G401.6 (cell line): Measurements from ENCODE around the gene CXADR.

Experiments
- FAIRE-seq: peaks from 2 replicates; lab custom pipeline; 2012; peaks lifted over from hg19 to GRCh38; lab: Jason Lieb, UNC

Gene CXADR

DNA sequence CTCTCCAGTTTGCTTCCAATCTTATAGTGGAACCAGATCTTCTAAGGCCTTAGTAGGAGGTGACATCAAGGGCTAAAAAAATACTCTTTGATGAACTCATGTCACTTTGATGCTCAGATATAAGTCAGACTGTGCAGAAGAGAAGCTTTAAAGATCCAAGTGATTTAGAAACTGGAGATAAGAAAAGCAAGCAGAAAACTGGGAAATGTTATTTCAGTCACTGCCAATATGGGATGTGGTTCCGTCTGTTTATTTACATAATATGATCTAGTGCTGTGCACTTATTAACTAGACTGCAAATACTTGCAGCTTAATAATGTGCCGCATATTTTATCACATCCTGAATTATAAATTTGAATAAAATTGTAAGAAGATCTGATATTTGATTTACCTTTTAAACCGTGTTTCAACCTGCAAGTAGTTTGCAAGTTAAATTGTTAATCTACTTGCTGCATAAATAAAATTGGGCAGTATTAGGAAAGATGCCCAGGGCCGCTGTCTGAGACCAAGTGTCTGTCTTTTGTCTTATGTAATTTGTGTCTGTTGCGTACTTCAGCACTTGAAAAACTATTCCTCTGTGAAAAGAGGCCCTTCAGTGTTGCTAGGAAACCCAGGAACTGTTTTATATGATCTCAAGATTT lies 29.6 kb downstream of the CXADR start:
- no peak for FAIRE-seq

DNA sequence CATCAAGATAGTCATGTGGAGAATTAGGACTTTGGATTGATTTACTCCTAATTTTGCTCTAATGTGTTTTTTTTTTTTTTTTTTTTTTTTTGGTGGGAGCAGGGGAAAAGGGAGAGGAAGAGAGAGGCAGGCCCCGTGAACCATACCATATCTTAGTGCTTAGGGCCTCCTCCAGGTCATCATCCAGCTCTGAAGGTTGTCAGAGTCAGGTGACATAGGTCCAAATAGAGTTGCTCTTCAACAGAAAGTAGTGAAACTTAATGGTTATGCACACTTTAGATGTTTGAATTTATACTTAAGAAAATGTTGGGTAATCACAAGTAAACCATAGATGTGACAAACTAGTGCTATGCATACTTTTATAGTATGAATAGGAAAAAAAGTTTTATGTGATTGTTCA lies 32.2 kb downstream of the CXADR start:
- FAIRE-seq = no peak

DNA sequence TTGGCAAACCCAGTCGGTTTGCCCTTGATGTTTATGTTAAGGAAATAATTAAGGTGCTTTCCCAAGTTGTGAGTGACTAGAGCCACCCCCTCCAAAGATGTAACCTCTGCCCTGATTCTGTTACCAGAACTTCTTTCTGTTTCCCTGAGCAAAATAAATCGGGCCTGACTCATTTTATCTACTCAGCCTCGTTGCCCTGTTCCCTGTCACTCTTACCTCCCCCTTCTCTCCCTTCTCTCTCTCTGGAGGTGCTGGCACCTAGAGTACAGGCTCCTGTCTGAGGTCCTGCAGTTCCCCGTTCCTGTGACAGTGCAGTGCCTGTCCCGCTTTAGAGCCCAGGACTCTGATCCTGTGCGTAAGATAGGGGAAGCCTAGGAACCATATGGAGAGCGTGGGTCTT lies 35.4 kb downstream of the CXADR start:
- FAIRE-seq = no peak

DNA sequence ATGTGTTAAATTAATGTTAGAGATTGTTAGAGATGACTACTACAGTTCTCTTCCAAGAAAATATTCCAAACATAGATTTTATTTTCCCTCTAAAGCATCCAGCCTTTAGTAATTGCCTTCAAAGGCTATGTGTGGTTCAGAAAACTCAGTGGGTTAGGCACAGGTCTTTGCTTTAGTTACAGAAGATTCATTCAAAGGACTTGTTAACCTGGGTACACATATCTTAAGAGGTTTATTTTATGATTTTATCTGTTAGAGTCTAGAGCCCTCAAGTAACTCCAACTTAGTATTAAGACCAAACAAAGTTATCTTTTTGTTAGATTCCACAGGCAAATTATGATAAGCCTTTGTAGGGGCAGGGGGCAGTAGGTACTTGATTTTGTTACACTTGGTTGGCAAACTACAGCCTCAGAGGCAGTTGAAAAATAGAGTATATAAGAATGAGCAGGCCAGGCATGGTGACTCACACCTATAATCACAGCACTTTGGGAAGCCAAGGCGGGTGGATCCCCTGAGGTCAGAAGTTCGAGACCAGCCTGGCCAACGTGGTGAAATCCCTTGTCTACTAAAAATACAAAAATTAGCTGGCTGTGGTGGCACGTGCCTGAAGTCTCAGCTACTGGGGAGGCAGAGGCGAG lies 37.9 kb downstream of the CXADR start:
- no peak for FAIRE-seq

DNA sequence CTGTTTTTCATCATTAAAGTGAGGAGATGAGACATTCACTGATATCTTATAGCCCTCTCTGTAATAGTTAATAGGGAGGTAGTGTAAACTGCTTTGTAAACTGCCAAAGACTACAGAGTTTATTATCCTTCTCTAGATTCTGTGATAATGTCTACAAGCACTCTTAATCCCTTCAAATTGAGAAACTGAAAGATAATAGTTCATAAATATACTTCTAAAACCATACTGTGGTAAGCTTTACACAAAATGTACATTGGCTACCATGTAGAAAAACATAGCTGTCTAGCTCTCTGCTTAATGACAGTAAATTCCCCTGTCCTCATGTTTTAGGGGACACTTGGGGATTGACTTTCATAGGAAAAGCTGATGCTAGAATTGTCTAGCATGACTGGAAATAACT lies 39.6 kb downstream of the CXADR start:
- no peak for FAIRE-seq

DNA sequence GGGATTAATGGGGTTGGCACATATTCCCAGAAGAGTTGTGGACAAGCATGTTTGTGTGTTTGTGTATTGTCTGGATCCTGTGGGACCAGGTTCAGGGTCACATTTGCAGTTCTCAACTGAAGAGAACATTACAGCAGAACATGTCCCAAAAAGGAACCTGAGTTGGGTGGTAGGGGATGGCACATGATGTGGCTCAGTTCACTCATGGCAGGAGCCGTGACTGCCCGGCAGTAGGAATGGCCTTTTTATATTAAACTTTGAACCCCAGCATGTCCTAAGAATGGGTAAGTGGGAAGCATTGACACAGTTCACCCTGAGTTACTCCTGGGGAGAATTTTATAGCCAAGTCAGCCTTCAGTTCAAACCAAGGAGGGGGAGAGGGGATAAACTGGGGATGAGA lies 41.3 kb downstream of the CXADR start:
- FAIRE-seq = no peak

DNA sequence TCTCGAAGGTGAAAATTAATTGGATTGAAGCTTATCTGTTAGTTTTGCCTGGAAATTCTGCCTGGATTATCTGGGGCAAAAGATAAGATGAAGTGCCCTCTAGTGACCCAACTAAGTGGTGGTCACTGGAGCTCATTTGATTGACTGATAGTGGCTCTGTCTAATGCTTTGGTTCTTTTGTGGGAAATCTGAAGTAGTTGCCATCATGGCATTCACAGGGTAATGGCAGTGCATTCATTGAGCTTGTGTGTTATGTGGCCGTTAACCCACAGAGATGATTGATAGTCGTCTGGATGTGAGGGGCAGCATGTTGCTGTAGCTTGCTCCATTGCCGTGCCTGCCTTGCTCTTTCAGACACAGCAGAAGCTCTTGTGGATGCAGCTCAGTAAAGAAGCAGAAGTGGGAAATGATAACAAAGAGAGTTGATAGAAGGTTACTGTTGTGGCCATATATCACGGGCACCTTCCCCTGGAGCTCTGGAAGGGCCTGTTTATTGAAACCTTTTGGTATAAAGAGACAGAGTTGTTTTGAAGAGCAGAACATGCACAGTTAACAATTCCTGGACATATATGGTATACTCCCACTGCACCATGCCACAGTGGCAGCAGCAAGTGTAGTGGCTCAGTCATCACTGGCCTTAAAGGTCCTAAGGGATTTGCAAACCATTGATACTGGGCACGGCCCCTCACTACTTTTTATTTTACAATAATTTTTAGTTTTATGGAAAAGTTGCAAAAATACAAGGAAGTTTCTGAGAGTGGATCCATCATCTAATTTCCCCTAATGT lies 42.0 kb downstream of the CXADR start:
- no peak for FAIRE-seq

DNA sequence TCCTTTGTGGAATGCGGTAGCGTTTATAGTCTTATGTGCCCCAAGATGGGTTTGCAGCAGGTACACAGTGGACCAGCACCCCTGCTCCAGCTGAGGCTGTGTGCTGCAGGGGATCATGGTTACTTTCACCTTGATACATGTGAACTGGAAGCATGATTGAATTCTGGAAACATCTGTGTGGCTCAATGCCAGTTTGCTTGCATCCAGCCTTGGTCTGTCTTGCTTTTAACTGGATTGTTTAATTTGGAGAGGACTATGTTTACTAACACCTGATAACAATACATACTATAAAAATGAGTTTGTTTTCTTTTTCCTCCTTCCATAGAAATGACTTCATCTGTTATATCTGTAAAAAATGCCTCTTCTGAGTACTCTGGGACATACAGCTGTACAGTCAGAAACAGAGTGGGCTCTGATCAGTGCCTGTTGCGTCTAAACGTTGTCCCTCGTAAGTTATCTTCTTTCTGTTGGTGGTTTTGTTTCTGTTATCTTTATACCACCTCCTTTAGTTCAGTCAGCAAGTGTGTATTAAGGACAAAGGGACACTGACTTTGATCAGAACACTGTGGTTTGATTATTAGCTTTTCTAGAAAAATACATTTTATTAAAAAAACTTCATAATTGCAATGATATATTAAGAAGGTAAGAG lies 47.7 kb downstream of the CXADR start:
- no peak for FAIRE-seq

DNA sequence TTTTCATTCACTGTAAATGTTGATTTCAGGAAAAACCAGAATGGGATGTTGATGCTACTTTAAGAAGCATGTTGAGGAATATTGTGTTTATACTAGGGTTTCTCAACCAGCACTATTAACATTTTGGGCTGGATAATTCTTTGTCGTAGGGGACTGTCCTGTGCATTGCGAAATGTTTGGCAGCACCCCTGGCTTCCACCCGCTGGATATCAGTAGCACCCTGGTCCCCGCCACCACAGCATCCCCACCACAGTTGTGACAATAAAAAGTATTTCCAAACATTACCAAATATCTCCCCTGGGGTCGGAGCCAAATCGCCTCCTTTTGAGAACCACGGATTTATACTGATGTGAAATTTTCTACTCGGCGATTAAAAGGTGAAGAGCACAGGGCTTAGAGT lies 57.9 kb downstream of the CXADR start:
- FAIRE-seq = no peak

DNA sequence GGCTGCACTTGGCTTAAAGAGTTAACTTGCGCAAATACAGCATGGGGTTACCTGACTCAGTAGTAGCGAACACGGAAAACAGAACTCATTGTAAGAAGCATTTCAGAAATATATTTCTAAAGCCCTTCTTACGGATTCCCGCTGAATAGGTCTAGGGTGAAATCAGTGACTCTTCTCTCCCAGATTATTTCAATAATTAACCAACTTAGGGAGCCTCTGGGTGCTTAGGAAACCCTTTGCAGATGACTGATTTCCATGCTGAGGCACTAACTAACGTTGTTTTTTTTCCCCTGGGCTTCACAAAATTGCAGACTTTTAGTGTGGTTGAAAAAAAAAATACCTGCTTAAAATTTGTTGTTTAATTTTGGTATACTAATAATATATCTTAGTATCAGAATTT lies 59.6 kb downstream of the CXADR start:
- FAIRE-seq = no peak

DNA sequence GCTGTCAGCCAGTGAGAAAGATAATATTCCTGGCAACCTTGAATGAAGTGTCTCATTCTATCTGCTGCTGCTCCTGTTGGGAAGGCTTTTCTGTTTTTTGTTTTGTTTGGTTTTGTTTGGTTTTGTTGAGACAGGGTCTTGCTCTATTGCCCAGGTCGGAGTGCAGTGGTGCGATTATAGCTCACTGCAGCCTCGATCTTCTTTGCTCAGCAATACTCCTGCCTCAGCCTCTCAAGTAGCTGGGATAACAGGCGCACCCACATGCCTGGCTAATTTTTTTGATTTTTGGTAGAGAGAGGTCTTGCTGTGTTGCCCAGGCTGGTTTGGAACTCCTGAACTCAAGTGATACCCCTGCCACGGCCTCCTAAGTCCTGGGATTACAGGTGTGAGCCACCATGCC lies 62.2 kb downstream of the CXADR start:
- FAIRE-seq = no peak

DNA sequence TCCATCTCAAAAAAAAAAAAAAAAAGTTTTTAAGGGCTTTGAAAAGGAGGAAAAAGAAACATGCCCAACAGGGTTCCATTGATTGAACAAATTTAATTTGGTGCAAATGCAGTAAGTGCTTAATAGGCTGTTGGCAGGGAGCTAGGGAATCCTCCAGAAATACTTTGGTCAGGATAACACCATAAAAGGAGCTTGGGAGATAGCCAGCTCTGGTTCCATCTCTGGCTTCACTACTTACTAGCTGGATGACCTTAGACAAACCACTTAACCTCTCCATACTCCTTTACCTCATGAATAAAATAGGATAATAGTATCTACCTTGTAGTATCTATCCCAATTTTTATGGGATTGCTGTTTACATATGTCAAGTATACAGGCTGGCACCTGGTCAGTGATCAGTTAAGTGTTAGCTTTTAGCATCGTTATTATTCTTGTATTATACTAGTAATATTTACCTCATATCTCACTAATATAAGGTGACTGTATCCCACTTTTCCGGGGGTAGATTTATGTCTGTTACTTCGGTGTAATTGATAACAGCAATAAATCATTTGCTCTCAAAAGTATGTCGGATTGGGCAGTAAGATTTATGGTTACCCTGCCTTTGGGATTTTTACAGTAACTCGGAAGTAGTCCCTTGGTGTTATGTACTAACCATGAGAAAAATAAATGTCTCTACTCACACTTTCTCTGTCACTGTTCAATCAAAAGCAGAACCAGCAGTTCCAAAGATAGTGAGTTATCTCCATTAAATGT lies 63.4 kb downstream of the CXADR start:
- no peak for FAIRE-seq

DNA sequence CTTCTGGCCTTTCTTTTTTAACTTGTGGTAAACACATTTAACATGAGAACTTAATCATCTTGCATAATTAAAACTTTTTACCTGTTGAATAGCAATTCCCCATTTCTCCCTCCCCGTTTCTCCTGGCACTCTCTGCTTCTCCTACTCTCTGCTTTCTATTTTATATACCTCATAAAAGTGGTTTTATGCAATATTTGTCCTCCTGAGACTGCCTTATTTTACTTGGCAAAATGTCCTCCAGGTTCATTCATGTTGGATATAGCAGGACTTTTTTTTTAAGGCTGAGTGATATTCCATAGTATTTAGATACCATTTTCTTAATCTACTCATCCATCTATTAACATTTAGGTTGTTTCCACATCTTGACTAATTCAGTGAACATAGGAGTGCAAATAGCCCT lies 64.9 kb downstream of the CXADR start:
- FAIRE-seq = no peak

DNA sequence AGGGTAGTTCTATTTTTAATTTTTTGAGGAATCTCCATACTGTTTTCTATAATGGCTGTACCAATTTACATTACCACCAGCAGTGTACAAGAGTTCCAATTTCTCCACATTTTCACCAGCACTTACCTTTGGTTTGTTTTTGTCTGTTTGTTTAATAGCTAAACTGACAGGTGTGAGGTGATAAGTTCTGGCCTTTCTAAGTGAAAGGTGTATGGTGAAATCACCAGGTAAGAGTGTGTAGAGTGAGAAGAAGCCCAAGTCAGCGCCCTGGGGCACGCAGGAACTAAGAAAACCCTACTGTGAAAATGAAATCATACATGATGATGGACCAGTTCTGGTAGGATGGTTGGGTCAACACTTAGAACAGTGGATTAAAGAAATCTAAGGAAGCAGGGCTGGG lies 65.3 kb downstream of the CXADR start:
- no peak for FAIRE-seq

DNA sequence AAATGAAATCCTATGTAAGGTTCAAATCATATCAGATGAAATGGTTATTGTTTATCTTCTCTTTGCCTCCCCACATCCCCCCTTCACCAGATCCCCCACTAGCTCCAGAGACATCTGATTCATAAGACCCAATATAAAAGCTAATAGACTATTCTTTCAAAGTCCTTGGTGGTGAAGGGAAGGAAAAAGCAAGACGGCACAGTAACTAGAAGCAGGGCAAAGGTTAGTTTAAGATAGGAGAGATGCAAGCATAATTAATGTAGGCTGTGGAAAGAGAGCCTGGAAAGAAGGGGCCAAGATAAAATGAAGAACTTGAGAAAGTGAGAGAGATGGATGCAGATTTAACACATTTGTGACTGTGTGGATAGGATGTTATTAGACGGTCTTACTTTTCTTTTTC lies 66.0 kb downstream of the CXADR start:
- no peak for FAIRE-seq

DNA sequence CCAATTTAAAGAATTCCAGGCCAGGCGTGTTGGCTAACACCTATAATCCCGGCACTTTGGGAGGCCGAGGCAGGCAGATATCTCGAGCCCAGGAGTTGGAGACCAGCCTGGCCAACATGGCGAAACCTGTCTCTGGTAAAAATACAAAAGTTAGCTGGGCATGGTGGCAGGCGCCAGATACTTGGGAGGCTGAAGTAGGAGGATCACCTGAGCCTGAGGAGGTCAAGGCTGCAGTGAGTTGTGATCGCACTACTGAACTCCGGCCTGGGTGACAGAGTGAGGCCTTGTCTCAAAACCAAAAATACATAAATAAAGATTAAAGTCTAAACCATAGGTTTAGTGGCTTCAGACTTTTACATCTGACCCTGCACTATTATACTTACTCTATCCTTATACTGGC lies 67.5 kb downstream of the CXADR start:
- no peak for FAIRE-seq

DNA sequence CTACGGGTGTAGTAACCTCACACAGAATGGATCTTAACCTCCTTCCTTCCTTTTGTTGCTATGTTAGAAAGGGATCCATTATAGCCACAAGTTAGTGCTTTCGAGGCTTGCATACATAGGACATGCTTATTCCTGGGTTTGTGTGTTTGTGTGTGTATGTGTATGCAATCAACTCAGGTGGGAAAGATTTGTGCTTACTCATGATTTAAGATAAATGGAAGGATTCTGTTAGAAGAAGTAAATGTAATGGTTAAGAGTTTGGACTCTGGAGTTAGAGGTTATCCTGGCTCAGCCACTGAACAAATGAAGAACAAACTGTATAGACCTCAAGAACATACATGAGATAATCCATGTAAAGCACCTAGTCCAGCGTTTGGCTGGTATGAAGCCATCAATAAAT lies 71.1 kb downstream of the CXADR start:
- no peak for FAIRE-seq

DNA sequence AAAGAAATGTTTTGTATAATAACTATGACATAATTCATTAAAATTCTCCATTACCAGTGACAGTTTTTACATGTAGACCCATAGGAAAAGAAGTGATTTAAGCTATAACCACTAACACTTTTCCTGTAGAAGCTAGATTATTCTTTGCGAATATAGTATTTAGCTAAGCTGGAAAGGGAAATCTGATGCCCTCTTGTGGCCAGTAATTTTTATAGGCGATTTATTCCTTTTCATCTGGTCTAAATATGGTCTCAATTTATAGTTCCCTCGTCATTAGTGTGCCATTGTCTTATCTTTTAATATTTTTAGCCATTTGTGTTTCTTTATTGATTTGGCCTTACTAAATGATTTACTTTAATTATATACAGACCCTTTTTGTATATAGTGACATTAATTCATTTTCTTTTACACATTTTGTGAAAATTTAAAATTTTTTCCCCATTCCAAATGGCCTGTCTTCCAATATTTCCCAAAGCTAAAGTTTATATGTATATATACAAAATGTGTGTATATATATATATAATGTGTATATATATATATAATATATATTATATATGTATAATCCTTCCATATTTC lies 73.1 kb downstream of the CXADR start:
- peak; percentile 95 for FAIRE-seq

DNA sequence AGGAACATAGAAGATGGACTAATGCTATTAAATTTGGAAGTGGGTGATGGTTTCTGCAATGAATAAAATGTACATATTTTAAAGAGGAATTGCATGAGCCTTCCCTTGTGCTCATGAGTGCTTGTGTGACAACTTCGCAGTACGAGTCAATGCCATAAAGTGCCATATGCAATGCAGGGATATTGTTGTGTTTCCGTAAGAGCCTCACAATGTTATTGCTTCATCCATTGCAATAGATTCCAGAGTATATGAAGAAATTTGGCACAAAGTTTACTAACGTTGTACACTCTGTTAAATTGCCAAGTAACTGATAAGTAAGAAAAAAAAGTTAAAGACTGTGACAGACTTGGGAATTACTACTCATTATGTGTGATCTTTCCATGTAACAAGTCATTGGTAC lies 77.6 kb downstream of the CXADR start:
- FAIRE-seq = no peak

DNA sequence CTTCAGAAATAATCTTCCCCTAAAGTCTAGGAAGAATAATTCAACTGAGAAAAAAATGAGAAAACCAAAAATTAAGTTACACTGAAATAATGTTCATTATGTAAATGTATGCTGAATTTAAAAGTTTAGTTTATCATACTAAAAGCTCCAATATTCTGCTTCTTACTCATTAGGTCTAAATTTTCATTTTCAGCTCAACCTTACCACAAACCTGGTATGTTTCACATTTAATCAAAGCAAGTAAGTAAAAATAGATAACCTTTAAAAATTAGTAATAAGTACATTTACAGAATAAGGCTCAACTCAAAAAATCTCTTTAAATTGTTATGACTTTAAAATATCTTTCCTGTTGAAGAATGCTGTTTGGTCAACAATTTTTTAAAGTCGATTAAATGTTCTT lies 84.8 kb downstream of the CXADR start:
- peak; percentile 74 for FAIRE-seq

DNA sequence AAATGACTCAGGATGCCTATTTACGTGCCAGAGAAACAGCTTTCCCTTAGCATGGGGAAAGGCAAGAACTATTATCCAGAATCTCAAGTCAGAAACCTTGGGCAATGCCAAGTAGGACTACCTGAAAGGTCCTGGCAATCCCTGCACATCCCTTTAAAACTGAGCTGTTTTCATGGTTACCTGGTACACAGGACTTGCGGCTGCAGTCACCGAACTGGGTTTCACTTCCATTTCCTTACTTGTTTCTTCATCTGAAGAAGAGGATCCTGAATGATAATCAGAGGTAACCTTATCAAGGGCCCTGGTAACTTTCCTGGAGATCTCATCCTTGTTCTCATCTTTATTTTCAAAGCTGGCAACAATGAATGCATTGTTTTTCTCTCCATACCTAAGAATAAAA lies 85.6 kb downstream of the CXADR start:
- no peak for FAIRE-seq

DNA sequence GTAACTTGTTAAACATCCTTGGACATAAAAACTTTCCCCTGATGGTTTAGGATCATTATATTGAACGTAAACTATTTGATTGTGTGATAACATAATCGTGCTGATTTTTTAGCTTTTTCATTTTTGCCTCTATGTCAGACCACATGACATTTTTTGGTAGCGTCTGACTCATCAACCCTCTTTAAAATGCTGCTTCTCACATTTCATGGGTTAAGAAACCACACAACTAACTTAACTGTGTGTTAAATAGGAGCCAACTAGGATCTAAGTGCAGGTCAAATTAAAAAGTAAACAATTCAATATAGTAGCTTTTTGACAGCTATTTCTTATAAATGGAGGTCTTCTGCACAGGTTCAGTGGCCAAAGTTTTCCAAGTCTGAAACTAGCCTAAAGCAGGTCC lies 90.0 kb downstream of the CXADR start:
- FAIRE-seq = no peak
